ENCODE results near the gene RLBP1. TPM values are rescaled to one million over a fixed set of nuclear protein-coding genes. Genes with fewer than 3 reads are reported as not detected.

Gene RLBP1
- total RNA-seq, 1 experiment from 2014 or later: not detected

GRCh38 chr15:89178307-89178977, 42.9 kb downstream of the RLBP1 start:
- DNase-seq (ENCODE audit: low read depth): no peak

- peak; percentile 71 for DNase-seq (ENCODE audit: low read depth)
Observed at GRCh38 chr15:89177633-89178306, 43.6 kb downstream of the RLBP1 start.

DNA sequence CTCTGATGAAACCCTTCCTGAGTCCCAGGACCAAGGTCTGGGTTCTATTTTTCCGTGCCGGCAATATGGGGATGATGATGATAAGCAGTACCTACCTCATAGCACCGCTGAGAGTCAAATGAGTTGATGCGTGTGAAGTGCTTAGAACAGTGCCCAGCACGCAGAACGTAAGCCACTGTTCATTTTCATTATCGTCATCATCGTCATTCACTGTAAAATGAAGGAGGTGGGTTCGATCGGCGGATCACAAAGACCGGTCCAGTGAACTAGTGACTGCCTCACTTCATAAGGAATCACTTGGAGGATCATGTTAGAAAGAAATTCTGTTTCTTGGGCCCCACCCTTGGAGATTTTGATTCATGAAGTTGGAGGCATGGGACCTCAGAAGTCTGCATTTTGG, 44.3 kb downstream of the RLBP1 start:
- DNase-seq (ENCODE audit: low read depth): no peak

DNA sequence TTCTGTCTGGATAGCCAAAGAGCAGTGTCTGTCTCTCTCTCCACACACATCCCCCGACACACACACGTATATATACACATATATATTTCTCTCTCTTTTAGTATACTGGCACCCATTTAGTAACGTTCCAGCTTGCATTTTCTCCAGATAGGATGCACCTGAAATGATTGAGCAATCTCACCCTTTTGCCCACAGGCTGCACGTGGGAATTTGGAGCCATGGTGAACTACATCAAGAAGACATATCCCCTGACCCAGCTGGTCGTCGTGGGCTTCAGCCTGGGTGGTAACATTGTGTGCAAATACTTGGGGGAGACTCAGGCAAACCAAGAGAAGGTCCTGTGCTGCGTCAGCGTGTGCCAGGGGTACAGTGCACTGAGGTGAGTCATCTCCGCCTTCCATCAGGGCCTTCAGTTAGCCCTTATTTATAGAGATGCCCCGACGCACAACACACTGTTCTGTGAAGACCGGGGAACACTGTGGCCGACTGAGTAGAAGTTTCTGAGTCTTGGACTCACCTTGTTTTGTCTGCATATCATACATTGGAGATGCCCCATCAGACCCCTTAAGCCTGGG, 45.7 kb downstream of the RLBP1 start:
- DNase-seq (ENCODE audit: low read depth): no peak

DNA sequence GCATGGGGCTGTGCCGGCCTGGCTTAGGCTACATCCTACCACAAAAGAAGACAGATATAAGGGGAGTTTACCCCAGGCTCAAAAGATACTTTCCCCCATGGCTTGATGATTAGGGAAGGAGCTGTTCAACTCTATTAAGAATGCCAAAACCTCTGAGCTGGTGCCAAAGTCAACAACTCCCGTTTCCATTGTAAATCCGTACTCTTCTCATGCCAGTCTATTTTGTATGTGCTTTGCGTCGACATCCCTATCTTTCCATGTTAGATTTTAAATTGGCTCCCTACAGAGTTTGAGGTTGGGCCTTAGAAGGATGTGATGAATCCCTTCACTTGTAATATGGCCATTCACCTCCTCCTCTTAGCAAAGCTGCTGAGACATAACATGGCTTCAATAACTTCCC, 46.9 kb downstream of the RLBP1 start:
- DNase-seq (ENCODE audit: low read depth): no peak

- no peak for DNase-seq (ENCODE audit: low read depth)
Observed at GRCh38 chr15:89172921-89173320, 48.5 kb downstream of the RLBP1 start.

DNA sequence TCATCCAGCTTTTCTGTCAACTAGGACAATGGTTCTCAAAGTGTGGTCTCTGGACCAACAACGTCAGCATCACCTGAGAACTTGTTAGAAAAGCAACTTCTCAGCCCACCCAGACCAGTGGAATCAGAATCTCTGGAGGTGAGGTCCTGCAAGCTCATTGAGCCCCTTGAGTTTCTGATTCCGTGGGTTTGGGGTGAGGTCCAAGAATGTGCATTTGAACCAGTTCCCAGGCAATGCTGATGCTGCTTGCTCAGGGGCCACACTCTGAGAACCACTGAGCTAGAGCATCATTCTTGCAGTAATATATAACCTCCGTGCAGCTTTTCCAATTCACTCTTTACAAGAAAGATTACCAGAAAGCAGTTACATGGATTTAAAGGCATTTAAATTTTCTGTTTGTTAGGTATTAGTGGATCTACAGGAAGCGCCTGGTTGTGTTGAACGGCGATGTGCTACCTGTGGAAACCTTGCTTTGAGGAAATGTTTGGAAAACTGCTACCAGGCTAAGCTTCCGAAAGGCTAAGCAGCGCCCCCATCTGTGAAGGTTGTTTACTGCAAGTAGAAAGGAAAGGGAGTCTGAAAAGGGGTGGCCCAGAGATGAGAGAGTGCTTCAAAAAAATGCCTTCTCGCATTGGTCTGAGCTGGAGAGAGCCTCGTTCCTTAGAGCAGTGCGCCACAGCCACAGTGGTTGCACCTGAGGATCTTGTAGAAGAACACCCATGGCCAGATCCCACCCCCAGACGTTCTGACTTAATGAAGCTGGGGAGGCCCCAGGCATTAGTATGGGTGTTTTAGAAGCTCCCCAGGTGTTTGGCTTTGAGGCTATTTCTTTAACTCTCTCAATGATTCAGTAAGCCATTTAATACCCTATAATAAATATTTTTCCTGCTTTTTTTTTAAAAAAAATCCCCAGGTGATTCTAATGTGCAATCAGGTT, 50.0 kb downstream of the RLBP1 start:
- DNase-seq (ENCODE audit: low read depth): peak; percentile 43

DNA sequence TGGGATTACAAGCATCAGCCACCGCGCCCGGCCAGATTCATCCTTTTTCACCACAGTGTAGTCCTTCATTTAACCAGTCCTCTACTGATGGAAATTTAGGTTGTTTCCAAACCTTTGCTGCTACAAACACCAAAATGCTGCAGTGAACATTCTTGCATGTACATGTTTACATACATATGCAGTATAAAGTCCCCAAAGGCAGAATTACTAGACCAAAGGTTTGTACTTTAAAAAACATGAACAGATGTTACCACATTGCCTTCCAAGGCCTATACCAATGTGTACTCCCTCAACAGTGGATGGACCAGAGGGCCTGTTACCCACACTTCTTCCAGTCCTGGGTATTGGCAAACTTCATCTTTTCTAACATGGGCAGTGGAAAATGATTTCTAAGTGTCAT, 51.0 kb downstream of the RLBP1 start:
- DNase-seq (ENCODE audit: low read depth): no peak

DNA sequence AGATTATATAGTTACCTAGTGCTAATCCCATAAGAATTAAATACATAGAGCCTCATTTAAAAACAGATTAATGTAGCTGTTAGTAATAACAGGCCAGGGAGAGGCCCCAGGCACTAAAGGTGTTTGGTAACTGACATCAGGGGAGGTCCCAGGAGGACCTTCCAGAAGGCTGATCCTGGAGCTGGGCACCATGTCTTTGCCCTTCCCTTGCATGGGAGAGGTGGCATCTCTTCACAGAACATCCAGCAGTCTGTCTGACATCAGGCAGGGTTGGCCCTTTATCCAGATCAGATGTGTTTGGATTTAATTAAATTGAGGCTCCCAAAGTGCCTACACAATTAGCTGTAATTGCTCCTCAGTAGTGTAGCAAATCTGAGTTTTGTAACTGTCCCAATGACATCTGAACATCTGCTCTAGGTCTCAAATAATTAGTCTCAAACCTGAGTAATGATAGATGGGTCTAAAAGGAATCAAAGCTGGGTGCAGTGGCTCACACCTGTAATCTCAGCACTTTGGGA, 53.0 kb downstream of the RLBP1 start:
- no peak for DNase-seq (ENCODE audit: low read depth)

- DNase-seq (ENCODE audit: low read depth): peak; percentile 81
Observed at GRCh38 chr15:89167267-89168176, 53.9 kb downstream of the RLBP1 start.

- no peak for DNase-seq (ENCODE audit: low read depth)
Observed at GRCh38 chr15:89165677-89166076, 55.7 kb downstream of the RLBP1 start.

DNA sequence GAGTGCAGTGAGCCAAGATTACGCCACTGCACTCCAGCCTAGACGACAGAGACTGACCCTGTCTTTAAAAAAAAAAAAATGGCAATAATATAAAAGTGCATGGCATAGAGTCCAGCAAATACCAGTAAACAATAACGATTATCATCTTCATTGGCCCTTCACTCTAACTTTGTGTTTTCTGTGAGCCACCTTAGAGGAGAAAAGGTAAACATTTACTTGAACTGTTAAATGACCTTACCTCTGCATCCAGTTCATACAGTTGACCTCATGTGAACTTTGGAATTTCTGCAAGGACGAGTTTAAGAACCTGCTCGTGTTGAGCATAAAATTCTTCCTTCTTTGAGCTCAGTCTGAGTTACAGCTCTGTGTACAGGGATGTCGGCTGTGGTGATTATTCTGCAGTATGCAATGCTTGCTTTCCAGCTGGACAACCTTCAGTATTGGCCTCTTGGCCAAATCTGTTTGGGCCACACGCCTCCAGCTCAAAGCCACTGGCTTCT, 56.6 kb downstream of the RLBP1 start:
- DNase-seq (ENCODE audit: low read depth): no peak

DNA sequence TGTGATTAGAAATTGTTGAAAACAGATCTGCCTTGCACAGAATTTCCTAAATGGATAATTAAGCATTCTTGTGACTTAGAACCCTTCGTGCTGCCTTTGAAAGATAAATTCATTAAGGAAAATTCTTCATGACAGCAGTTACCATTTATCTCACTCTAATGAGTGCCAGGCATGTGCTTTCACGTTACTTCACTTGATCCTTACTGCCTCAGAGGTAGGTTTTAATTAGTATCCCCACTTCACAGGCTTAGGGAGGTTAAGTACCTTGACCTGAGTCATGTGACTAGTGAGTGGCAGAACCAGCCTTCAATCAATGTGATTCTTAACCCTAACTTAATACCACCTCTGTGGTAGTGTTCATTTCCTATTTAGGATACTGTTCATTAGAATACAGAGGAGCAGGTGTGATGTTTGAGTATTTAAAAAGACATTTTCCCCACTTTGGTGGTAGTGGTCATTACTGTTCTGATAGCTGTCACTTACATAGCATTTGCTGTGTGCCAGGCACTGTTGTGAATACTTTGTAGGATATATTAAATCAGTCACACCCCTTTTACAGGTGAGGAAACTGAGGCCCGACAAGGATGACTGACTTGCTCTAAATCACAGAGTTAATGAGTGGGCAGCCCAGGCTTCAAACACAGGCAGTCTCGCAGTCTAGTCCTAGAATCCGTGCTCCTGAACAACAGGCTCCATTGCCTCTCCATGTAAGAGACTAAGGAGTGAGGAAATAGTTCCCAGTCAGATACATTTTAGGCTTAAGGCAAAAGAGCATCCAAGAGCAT, 57.9 kb downstream of the RLBP1 start:
- no peak for DNase-seq (ENCODE audit: low read depth)

DNA sequence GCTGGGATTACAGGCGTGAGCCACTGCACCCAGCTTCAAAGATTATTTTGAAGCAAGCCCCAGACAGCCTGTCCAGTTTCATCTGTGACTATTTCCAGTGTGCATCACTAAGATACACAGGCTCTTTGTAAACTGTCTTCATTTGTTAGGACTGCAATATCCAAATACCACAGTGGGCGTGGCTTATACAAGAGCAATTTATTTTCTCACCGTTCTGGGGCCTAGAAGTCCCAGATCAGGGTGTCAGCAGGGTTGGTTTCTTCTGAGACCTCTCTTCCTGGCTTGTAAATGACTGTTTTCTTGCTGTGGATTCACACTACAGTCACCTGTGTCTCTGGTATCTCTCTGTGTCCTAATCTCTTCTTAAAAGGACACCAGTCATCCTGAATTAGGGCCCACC, 59.7 kb downstream of the RLBP1 start:
- DNase-seq (ENCODE audit: low read depth): no peak

Other genes starting within 250 kb of the RLBP1 start
- 27.1 and 31.7 TPM in 2 replicates for gene ABHD2, start 133.1 kb downstream of the RLBP1 start, total RNA-seq (2014; rRNA removed; shearing (Covaris generic))
- gene FANCI, start 22.4 kb upstream of the RLBP1 start, total RNA-seq (2014; rRNA removed; shearing (Covaris generic)): 39.1 and 72.2 TPM in 2 replicates
- gene POLG, start 113.2 kb upstream of the RLBP1 start, total RNA-seq (2014; rRNA removed; shearing (Covaris generic)): 30.9 and 35.0 TPM in 2 replicates